Ovary (tissue), 9 donors: ENCODE results near the gene VAPA. TPM values are rescaled to one million over a fixed set of nuclear protein-coding genes. Genes with fewer than 3 reads are reported as not detected.
A peak's percentile ranks its signal among the peaks of the same experiment; 100 is the strongest.

Experiments used
- DNase-seq, 5 donors: peaks; one replicate each; pipeline ENCODE4 v3.0.0-alpha.2; 2019 to 2020
- H3K27ac ChIP-seq, 2 donors: fragments of 200-600 bp; one replicate each; pipeline versions ENCODE4 v1.5.1 to v1.8.0; 2019 to 2022
- H3K27me3 ChIP-seq: fragments of 200-600 bp; one replicate; pipeline ENCODE4 v1.8.0; 2022
- H3K36me3 ChIP-seq: fragments of 200-600 bp; sonication (generic); one replicate; pipeline ENCODE4 v1.5.1; 2019
- H3K4me1 ChIP-seq: one replicate; pipeline ENCODE4 v1.8.1; 2013; ENCODE audit warnings: mild to moderate bottlenecking, moderate library complexity; ENCODE audit not compliant: insufficient read depth
- H3K4me3 ChIP-seq: fragments of 200-600 bp; sonication (generic); one replicate; pipeline ENCODE4 v1.5.1; 2017
- H3K9me3 ChIP-seq, 2 donors: fragments of 200-600 bp in 1 of 2; sonication (generic) in 1 of 2; one replicate each; pipeline versions ENCODE4 v1.5.1 to v1.8.1; 2013 to 2019; ENCODE audit warnings: mild to moderate bottlenecking in 1 of 2, moderate library complexity in 1 of 2
- CTCF ChIP-seq, 3 donors: fragments of 450-650 bp in 2 of 3; fragments of 200-600 bp in 1 of 3; IDR thresholded peaks; one replicate each; pipeline versions ENCODE4 v1.5.1 to v1.8.0; 2016 to 2022; ENCODE audit warnings: antibody characterized with exemption in 3 of 3, mild to moderate bottlenecking in 1 of 3
- EP300 ChIP-seq: sonication (generic); formaldehyde crosslinking; IDR thresholded peaks from one replicate; pipeline ENCODE4 v1.6.1; 2017; ENCODE audit warnings: antibody characterized with exemption
- POLR2A ChIP-seq: fragments of 450-650 bp; IDR thresholded peaks from one replicate; pipeline ENCODE4 v1.6.1; 2017; ENCODE audit warnings: antibody characterized with exemption, mild to moderate bottlenecking, moderate library complexity
- WGBS, 3 donors: extraction: QIAGEN DNeasy Blood & Tissue Kit in 1 of 3; methylation state at CpG; one replicate each; pipeline versions ENCODE4 v1.1.5 to v1.1.7; 2013 to 2017; 5-methylcytosine and 5-hydroxymethylcytosine counted together
- intact Hi-C, 4 donors: fragments of 100-400 bp; cut with DNase I; formaldehyde crosslinking; loops; one replicate each; pipeline versions ENCODE4 v1.11.0 to v1.15.1; 2022 to 2023
- polyA plus RNA-seq, 2 donors: library from polyadenylated mRNA; stranded (reverse); fragments of 200-250 nt in 1 of 2; fragments of 350-450 nt in 1 of 2; fragmentation: Illumina TruSeq in 1 of 2; extraction: RNeasy Lipid Tissue Mini Kit (QIAGEN cat#74804) in 1 of 2; gene quantifications; one replicate each; pipeline ENCODE4 v1.2.3, GENCODE V29; 2013 to 2014
- total RNA-seq, 7 donors: library from RNA; depleted of rRNA in 2 of 7; stranded (reverse); fragments of >200 nt in 2 of 7; fragmentation: NEBNext Ultra II Directional in 3 of 7; extraction: Animal tissue kit (Norgen Biotek cat#: 25700) in 3 of 7; gene quantifications; one replicate each; pipeline versions ENCODE4 v1.1.0 to v1.2.4, GENCODE V29; 2016 to 2023
- donor health status: DM: no; HTN: no; CAD: no; lungs with moderate emphysema.
- donor health status: DM: no; HTN: no; CAD: no.
- donor health status: Bipolar disorder and iron deficiency.
- donor health status: DM: yes; HTN: yes; CAD: no.
- donor health status: DM: no; HTN: no; CAD: no.
- donor health status: DM: yes; HTN: yes; CAD: no.

Gene VAPA
- total and polyA plus RNA-seq, 9 donors, result 164 to 369 (median 254) TPM

GRCh38 chr18:9951022-9951859 is 37.4 kb downstream of the VAPA start:
- H3K27ac ChIP-seq, result no peak overlapping the region
- no peaks in the 10 kb centered on the region for H3K4me1 ChIP-seq
- no peaks in the 10 kb centered on the region for H3K36me3 ChIP-seq
- intact Hi-C loops, result loop anchor here in 2 of 4 donors (10.0 kb wide), 2 partner anchors 236 to 256 kb away; no protein-coding TSS in a partner anchor
- no peaks in the 10 kb centered on the region for H3K9me3 ChIP-seq
- no peak overlapping the region for H3K4me3 ChIP-seq
- no peaks in the 10 kb centered on the region for H3K27me3 ChIP-seq
- WGBS, 3 donors, result 72 to 74% (median 72%) methylated on average over 9 of the region's 9 CpGs
- peak in 1 of 5 donors; percentile 37 for DNase-seq
- TF ChIP-seq CTCF (IDR thresholded peaks at IDR 0.05) (peak in 1 of 3 donors; percentile 26), EP300 (no peak), POLR2A (no peak)

- Histone ChIP-seq H3K36me3 (no peaks in the 10 kb centered on the region), H3K4me3 (no peak overlapping the region), H3K27me3 (no peaks in the 10 kb centered on the region), H3K27ac (no peak overlapping the region), H3K4me1 (no peaks in the 10 kb centered on the region), H3K9me3 (no peaks in the 10 kb centered on the region)
- no peak for DNase-seq
- intact Hi-C loops, result loop anchor here in 2 of 4 donors (10.0 kb wide), 2 partner anchors 238 to 258 kb away; no protein-coding TSS in a partner anchor
- TF ChIP-seq POLR2A (no peak), CTCF (IDR thresholded peaks at IDR 0.05) (no peak), EP300 (no peak)
- 42 to 69% (median 65%) methylated on average over 1 of the region's 1 CpG for WGBS, 3 donors
Measured at GRCh38 chr18:9952633-9953416, 39.0 kb downstream of the VAPA start.

GRCh38 chr18:9958861-9959399 is 45.1 kb downstream of the VAPA start:
- TF ChIP-seq POLR2A, result no peak
- TF ChIP-seq EP300, result no peak
- no peak for TF ChIP-seq CTCF (IDR thresholded peaks at IDR 0.05)
- H3K27ac ChIP-seq, result no peak overlapping the region
- peaks cover 2% of the 10 kb centered on the region for H3K4me1 ChIP-seq
- DNase-seq, result no peak
- 91 to 93% (median 92%) methylated on average over 4 of the region's 4 CpGs for WGBS, 3 donors
- intact Hi-C loops, result loop anchor here in 2 of 4 donors (10.0 kb wide), 2 partner anchors 244 to 264 kb away; no protein-coding TSS in a partner anchor
- H3K36me3 ChIP-seq, result no peaks in the 10 kb centered on the region
- H3K4me3 ChIP-seq, result no peak overlapping the region
- H3K27me3 ChIP-seq, result no peaks in the 10 kb centered on the region
- no peaks in the 10 kb centered on the region for H3K9me3 ChIP-seq

- Histone ChIP-seq H3K36me3 (no peaks in the 10 kb centered on the region), H3K9me3 (no peaks in the 10 kb centered on the region), H3K4me3 (no peak overlapping the region), H3K4me1 (peaks cover 2% of the 10 kb centered on the region), H3K27ac (no peak overlapping the region), H3K27me3 (no peaks in the 10 kb centered on the region)
- intact Hi-C loops, result loop anchor here in 2 of 4 donors (10.0 kb wide), 2 partner anchors 245 to 265 kb away; no protein-coding TSS in a partner anchor
- DNase-seq, result no peak
- TF ChIP-seq POLR2A (no peak), EP300 (no peak)
- 67 to 79% (median 69%) methylated on average over 1 of the region's 1 CpG for WGBS, 3 donors
Measured at GRCh38 chr18:9959564-9959963, 45.7 kb downstream of the VAPA start.
